NCI-H510A treated with DMSO at 0.1 percent for 48 hours (cell line): ENCODE measurements around the gene MAML3.

ENCODE experiments used
- DNase-seq: peaks from one replicate; lab custom pipeline; 2025; lab: John Stamatoyannopoulos, UW

MAML3 gene

DNA sequence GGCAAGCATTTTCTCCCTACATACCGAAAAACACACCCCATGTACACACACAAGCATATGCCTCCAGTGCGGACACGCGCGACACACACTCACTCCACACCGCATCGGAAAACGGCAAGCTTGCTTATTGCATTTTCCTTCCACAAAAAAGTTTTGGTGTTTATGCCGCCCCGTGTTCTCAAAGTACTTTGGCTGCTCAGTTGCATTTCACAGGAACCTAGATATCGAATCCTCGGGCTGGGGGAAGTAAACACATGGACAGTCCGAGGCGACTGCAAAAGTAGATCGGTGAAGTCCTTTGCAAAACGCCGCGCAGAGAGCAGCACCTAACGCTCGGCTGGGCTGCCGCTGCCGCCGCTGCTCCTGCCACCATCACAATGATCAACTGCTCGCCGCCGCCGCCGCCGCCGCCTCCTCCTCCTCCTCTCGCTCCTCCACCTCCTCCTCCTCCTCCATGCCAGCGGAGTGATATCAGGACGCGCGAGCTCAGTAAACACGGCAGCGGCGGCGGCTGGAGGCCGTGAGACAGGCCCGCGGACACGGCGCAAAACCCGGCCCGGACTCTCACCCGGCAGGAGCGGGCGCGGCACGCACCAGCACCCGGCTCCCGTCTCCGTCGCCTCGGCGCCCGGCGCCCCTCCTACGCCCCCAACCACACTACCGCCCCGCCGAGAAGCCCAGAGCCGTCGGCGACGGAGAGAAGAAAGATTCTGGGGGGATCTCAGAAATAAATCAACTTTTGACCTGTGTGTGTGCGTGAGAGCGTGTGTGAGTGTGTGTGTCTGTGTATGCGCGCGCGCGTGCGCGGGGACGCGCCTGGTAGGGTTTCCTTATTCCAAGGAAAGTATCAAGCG, at the start of gene MAML3:
Gene MAML3 (minus strand): TSS at position 467 of the 854 bp plus-strand sequence. CDS start 857 bp downstream, outside the sequence.
- DNase-seq: peak; percentile 80

DNA sequence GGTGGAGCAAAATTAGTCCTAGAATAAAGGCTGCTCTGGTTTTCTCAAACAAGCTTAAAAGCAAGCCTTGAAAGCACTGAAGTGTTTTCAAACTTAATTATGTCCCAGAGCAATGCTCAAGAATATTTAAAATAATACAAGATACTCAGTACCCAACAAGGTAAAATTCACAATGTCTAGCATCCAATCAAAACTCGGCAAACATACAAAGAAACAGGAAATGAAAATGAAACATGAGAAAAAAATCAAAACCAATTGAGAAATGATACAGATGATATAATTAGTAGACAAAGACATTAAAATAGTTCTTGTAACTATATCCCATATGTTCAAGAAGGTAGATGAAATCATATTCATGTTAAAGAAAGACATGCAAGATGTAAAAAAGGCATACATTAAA, 45.0 kb upstream of the MAML3 start:
- no peak for DNase-seq

DNA sequence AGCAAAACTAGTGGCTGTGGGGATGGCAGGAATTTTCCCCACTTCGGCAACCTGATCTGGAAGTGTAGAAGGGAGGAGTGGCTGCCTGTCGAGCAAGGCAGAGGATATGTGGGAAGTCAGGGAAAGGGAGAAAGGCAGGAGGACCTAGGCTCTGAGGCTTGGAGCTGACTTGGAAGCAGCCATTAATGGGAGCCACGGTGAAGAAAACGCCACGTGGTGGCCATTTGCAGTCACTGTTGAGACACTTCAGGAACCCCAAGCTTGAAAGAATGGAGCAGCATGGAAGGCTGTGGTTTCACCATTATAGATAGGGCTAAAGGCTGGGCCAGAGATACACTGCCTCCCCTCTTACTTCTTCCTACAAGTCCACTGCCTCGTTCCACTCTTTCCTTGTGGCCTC, 41.8 kb upstream of the MAML3 start:
- DNase-seq: no peak

DNA sequence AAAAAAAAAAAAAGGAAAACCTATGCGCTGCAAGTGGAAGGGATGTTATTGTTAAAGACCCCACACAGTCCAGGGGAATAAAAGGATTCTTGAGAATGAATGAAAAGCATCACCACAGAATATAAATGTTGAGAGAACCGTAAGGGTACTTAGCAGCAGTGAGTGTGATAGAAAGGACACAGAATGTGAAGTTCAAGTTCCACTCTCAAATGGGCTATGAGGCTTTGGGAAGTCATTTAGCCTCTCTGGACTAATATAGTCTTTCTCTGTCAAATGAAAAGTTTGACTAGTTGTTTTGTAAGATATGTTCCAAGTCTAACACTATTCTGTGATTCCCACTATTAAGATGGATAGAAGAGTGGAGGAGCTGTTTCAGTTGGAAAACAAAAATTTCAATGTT, 35.8 kb upstream of the MAML3 start:
- DNase-seq: no peak

DNA sequence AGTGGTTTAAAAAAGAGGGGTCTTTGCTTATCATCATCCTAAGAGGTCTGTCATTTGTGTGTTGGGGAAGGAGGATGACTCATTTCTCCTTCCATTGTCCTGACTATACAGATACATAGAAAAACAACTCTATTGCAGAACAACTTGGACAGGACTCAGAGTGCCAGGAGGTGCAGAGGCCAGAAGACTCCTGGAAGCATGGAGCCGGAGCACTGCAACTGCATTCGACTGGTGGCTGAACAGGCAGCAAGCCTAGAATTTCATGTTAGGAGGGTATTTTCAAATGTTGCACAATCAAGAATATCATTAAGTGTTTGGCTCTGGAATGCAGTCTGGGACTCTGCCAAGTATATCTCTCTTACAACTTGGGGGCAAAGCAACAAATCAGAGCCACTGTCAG, 35.0 kb upstream of the MAML3 start:
- DNase-seq: no peak

DNA sequence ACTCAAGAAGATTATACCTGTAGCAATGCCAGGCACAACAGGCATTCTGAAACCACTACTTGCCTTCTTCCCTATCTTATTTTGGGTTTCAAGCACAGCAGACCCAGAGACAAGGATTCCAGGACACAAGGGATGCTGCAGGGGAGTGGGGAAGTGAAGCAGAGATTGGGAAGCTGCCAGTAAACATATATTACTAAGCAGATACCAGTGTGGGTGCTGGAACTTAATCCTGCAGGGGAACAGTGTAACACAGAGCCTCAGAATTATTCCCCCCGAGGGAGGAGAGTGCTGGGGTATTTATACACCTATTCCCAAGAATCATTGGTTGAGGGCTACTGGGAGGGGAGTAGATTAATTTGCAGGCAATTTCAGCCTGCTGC, 33.3 kb upstream of the MAML3 start:
- DNase-seq: no peak

DNA sequence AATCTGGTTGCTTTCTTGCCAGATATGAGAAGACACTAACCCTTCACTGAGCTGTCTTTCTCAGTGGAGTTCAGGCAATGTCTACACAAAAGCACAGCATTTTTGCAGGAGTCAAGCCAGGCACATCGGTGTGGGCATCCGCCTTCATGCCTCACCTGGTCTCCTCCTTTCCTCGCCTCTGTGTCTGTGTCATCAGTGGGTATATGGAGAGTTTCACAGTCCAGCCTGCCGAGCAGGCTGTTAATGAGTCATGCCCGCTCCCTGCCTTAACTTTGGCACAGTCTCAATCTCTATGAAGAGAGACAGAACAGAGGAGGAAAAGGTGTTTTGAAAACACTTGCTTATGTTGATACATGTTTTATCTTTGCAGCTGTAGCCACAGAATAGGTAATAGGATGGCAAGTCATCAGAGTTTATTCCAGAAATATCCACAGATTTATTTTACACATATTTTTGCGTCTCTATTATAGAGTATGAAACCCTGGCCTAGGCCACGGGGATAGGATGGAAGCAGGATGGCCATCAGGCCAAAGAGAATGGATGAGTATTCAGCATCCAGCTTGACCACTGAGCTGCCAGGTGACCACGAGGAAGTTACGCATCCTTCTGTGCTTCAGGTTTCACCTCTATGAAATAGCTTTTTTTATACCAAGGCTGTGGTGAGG, 32.8 kb upstream of the MAML3 start:
- DNase-seq: no peak

DNA sequence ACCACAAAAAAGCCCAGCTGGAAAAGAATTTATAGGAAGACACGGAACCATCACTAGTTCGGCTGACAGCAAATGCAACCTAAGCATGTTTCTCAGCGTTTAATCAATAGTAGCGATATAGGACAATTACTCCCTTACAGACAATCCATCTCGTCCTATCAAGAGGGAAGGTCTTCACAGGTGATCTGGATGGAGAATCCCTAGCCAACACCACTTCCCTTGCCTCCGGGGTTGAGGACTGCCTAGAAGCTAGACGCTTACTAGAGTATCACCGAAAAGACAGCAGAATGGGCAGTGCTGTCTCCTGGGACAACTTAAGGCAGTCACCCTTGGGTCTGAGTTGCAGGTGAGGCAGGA, 32.1 kb upstream of the MAML3 start:
- no peak for DNase-seq

DNA sequence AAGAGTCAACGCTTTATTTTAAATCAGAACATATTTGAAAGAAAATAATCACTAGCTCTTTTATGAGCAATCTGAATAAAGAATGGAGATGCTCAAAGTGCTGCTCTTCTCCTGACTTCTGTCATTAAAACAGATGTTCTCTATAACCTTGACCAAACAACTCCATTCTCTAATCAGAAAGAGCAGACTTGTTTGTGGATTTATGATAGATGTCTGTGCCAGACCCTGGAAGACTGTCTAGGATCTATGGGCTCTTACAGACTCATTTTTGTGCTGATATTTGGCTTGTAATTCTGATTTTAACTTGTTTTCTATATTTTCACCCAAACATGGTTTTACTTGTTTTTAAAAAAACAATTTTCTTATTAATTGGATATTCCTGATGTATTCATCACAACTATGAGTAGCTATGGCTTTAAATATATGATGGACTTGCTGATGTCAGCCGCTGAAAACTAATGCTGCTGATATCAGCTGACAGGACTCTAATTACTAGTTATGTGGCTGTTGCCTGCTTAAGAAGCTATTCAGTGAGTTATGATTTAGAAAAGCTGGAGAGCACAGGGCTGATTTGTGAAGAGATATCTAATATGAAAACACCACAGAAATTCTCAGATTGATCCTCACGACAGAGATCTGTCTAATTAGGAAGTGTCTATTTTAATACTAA, 31.6 kb upstream of the MAML3 start:
- no peak for DNase-seq

DNA sequence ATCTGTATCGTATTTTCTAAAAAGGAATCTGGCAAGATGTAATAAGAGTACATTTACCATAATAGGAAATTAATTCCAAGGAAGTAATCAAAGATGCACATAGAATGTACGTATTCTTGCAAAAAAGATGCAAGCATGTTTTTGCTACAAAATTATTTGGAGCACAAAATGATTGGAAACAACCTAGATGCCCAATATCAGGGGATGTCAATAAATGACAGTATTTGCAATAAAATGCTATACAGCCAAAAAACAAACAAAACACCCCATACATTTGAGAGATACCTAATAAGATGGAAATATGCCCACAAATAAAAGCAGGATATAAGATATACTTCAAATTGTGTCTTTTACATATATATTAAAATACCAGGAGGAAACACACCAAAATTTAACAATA, 29.3 kb upstream of the MAML3 start:
- DNase-seq: no peak

DNA sequence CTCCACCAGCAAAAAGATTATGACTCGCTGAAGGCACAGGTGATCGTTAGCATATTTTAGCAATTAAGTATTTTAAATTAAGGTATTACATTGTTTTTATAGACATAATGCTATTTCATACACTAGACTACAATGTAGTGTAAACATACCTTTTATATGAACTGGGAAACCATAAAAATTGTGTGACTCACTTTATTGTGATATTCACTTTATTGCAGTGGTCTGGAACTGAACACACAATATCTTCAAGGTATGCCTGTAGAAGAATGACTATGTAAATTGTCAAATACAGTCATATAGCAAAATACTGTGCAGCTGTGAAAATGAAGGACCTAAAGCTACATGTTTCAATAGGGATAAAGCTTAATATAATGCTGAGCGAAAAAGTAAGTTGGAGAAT, 26.6 kb upstream of the MAML3 start:
- no peak for DNase-seq

DNA sequence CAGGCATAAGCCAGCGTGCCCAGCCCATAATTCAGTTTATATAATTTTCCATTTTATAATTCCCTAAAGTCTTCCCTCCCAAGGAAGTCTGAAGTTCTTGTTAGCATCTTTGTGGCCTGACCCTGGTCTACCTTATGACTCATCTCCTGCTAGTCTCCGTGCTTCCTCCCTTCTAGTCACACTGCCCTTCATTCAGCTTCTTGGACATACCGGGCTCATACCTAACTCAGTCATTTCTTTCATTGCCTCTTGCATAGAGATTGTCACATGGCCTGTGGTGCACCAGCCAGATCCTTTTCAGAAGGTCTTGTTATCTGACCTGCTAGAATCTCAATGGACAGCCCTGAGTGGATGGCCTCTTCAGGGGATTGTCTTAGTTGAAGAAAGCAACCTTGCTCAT, 22.8 kb upstream of the MAML3 start:
- no peak for DNase-seq

DNA sequence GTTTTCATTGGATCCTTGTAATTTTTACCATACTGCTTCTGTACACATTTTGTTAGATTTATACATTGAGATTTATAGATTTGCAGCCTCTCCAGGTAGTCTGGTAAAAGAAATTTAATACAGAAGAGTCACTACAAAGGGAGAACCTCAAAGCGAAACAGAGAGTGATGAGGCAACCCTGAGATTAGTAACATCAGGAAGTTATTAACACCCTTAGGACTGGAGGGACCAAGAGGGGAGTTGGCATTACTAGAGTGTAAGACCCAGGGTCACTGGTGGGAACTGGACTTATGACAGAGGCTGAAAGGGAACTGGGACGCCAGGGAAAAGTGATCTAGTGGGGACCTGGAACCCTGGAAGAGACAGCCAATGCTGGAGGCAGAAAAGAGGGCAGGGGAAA, 20.6 kb upstream of the MAML3 start:
- no peak for DNase-seq

DNA sequence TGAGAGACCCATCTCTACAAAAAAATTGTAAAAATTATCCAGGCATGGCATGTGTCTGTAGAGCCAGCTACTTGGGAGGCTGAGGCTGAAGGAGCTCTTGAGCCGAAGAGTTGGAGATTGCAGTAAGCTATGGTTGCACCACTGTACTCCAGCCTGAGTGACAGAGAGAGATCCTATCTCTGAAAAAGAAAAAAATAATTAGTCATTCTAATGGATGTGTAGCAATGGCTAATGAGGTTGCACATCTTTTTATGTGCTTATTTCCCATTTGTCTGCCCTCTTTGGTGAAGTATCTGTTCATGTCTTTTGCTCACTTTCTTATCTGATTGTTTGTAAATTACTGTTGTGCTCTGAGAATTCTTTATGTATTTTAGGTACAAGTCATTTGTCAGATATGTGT, 19.0 kb upstream of the MAML3 start:
- DNase-seq: no peak

DNA sequence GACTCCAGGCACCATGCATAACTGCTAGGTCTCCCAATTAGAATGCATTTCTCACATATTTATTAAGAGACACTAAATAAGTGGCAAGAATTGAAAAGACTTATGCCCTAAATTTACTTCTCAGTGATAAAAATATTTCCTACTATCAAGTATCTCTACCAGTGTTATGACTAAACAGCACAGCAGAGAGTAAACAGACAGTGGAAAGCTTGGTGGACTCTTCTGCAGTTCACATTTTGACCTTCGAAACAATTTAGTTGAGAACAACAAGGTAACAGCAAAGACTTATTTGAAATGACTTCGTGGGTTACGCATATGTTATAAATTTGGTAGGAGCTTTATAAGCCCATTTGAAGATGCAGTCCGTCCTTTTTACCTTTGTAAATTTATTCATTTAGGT, 16.3 kb upstream of the MAML3 start:
- no peak for DNase-seq

DNA sequence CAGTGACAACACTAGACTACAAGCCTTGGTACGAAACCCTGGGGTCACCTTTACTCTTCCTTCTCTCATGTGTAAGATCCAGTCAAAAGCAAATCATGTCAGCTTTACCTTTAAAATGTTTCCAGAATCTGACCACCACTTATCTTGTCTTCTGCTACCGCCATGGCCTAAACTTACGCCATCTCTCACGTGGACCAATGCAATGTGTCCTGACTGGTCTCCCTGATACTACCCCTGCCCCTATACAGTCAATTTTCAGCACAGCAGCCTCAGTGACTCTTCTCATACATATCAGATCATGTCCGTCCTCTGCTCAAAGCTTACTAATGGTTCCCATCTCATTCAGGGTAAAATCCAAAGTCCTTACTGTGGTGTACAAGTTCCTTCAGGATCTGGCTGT, 15.0 kb upstream of the MAML3 start:
- DNase-seq: no peak

DNA sequence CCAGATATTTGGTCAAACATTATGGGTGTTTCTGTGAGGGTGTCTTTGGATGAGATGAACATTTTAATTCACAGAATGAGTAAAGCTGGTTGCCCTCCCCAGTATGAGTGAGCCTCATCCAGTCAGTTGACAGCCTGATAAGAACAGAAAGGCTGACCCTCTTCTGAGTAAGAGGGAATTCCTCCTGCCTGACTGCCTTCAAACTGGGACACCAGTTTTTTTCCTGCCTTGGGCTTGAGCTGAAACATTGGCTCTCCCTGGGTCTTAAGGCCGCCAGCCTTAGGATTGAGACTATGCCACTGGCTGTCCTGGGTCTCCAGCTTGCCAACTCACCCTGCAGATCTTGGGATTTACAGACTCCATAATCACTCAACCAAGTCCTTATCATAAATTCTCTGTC, 14.5 kb upstream of the MAML3 start:
- DNase-seq: no peak

DNA sequence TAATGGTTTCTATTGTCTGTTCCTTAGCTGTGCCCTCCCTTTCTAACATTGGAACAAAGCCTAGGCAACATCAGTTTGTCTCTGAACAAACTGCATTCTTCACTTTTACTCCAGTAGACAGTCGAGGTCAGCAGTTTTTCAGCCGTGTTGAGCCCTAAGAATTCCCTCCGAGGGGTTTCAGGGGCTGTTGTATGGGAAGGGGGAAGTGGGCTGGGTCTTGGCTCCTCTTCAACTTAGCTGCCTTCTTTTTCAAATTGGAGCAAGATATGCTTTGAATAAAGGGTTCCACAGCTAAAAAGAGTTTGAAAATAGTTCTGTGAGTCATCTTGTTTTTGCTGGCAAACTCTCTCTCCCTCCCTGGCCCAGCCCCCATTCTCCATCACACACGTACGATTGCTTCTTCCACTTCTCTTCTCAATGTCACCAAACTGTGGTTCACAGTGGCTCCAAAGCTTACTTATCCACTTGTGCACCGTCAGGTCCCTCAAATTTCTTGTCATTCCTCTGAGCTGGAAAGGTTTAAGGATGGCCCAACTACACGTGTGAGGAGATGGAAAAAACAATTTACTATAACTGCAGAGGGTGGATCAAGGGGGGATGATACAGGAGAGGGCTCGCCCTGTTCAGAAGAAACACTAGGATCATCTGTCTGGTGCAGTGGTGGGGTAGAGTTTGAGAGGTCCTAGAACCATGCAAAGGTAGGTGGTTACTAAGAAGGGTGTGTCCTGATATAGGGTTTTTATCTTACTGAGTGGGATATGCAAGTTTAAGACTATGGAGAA, 9.2 kb upstream of the MAML3 start:
- DNase-seq: no peak

DNA sequence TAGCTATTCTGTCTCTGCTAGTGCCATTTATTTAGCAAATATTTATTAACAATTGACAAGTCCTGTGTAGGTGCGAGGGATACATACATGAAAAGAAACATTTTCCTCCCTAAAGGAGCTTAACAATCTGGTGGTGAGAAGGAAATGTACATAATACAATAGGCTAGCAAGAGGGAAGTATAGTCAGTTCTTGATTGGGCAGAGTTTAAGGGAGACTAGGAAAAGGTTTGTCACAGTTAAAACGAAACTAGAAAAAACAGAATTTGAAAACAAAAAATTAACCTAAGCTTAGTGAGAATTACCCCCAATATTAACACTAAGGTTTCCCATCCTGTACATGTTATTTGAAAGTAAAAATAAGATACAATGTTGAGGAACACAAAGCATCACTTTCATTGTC, 8.6 kb upstream of the MAML3 start:
- DNase-seq: no peak

DNA sequence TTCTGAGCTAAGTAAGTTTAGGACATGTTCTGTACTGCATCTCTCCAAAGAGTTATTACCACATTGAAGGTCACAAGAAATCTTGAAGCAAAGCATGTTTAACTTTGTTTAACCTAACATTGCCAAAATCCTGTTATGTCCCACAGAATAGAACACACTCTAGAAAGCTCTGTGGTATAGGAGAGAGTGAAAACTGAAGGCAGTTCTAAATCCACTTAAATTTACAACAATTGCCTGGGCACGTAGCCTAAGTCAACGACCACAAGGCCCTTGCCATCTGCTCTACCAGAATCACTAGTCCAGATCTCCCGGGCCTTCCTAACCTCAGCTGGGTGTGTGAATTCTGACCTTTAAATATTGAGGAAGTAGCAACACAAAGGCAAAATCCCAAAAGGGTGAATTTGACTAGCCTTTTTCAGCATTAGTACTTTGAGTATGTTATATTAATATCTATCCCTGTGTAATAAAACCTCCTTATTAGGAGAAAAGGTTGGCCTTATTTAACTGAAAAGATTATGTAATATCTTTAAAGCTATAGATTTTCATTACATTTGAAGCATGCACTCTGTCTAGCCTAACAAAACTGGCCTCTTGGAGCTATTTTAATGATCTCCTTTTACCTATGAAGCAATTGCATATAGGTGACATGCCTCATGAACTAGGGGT, 4.5 kb upstream of the MAML3 start:
- no peak for DNase-seq

DNA sequence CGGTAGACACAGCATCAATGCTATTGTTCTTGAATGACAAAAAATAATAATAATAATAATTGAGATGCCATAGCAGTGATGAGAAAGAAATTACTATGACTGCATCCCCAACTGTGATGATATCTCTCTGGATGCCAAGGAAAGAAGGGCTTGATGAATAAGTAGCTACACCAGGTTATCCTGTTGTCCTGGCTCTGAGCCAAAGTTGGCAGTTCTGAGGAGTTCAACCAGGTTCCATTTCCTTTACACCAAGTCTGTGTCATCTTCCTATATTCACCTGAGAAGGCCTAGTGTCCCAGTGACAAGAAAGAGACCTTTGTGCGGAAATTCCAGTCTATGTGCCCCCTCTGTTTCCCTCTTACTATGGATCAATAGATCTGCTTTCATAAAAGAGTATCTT, 3.4 kb upstream of the MAML3 start:
- no peak for DNase-seq
